HT-29 (cell line): ENCODE data around the gene CMIP. TPM values are rescaled to one million over a fixed set of nuclear protein-coding genes. Genes with fewer than 3 reads are reported as not detected.

Experiments used
- DNase-seq: peaks from one replicate; pipeline ENCODE4 v3.0.0-alpha.2; 2015; ENCODE audit warnings: low spot score
- total RNA-seq: library from RNA; depleted of rRNA; stranded (reverse); fragments of >200 nt; shearing (Covaris generic); gene quantifications from 2 replicates; pipeline ENCODE4 v1.2.3, GENCODE V29; 2014

The CMIP gene
- total RNA-seq, 1 experiment from 2014 or later, result 24.7 TPM

- no peak for DNase-seq
Observed at GRCh38 chr16:81635063-81635937, 190.7 kb downstream of the CMIP start.

GRCh38 chr16:81636298-81636993 lies 191.8 kb downstream of the CMIP start:
- DNase-seq, result no peak

- no peak for DNase-seq
Observed at GRCh38 chr16:81637336-81638235, 193.0 kb downstream of the CMIP start.

- no peak for DNase-seq
Observed at GRCh38 chr16:81638286-81638945, 193.8 kb downstream of the CMIP start.

GRCh38 chr16:81639348-81639747 lies 194.7 kb downstream of the CMIP start:
- DNase-seq, result no peak

GRCh38 chr16:81639931-81640680 lies 195.5 kb downstream of the CMIP start:
- no peak for DNase-seq

- DNase-seq, result no peak
Observed at GRCh38 chr16:81640681-81641070, 196.1 kb downstream of the CMIP start.

- DNase-seq, result no peak
Observed at GRCh38 chr16:81641395-81642106, 196.9 kb downstream of the CMIP start.

GRCh38 chr16:81642107-81642436 lies 197.5 kb downstream of the CMIP start:
- DNase-seq, result no peak

- DNase-seq, result no peak
Observed at GRCh38 chr16:81642943-81643342, 198.3 kb downstream of the CMIP start.

- DNase-seq, result no peak
Observed at GRCh38 chr16:81645266-81645694, 200.7 kb downstream of the CMIP start.

GRCh38 chr16:81645925-81646324 lies 201.3 kb downstream of the CMIP start:
- no peak for DNase-seq

- no peak for DNase-seq
Observed at GRCh38 chr16:81646561-81646960, 202.0 kb downstream of the CMIP start.

- DNase-seq, result no peak
Observed at GRCh38 chr16:81647527-81647926, 202.9 kb downstream of the CMIP start.

- DNase-seq, result no peak
Observed at GRCh38 chr16:81649561-81650184, 205.1 kb downstream of the CMIP start.

- no peak for DNase-seq
Observed at GRCh38 chr16:81650281-81650680, 205.7 kb downstream of the CMIP start.

GRCh38 chr16:81650982-81651562 lies 206.5 kb downstream of the CMIP start:
- DNase-seq, result no peak

GRCh38 chr16:81651758-81652718 lies 207.4 kb downstream of the CMIP start:
- DNase-seq, result no peak
